GM18511 (cell line): ENCODE data around the gene ARL4C.
A peak's percentile ranks its signal among the peaks of the same experiment; 100 is the strongest.

ENCODE experiments used
- ATAC-seq: cut with Tn5 transposase; IDR thresholded peaks from one replicate; pipeline ENCODE4 v1.9.1; 2021; ENCODE audit warnings: mild to moderate bottlenecking, moderate library complexity; ENCODE audit not compliant: unreplicated experiment

The ARL4C gene

DNA sequence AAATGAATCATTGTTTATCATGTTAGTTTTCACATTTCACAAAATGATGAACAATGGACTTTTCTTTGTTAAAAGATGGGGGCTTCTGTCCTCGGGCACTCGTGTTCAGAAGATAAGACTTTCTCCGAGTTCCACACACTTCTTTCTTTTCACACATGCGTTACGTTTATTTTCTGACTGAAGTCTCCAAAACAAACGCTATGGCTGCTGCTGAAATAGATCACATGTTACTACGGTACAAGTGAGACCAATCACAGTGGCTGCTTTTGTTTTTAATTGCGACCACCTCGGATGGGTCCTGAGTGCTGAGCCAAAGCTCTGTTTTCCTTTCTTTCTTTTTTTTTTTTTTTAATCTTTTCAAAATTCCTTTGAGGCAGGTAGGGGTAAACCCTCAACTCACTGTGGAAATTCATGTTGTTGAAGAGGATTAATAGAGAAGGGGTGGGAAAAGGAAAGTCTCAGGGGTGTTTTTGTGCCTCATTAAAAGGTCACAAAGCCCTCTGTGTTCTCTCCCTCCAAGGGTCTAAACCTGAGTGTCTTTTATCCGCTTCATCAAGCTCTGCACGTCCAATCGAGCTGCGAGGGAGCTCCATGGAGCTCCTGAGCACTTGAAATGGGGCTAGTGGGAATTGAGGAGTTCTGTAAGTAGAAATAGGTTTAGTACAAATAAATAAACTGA lies 48.2 kb downstream of the ARL4C start:
- ATAC-seq, result no peak

DNA sequence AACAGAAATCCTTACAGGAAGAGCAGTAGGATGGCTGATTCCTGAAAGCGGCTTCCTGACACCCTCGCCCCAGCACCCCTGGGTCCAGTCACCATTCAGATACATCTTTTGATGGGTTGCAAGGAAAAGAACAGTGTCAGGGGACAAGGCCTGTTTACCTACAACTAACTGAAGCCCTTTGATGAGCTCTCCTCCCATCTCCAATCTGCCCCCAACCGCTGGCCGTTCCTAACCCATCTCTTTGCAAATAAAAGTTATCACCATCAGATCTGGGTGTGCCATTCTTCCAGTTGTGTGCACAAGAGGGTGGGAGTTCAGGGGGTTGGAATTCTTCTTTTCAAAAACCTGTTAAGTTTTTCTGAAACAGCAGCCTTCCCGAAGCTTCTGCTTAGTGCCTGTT lies 48.9 kb downstream of the ARL4C start:
- ATAC-seq, result no peak

DNA sequence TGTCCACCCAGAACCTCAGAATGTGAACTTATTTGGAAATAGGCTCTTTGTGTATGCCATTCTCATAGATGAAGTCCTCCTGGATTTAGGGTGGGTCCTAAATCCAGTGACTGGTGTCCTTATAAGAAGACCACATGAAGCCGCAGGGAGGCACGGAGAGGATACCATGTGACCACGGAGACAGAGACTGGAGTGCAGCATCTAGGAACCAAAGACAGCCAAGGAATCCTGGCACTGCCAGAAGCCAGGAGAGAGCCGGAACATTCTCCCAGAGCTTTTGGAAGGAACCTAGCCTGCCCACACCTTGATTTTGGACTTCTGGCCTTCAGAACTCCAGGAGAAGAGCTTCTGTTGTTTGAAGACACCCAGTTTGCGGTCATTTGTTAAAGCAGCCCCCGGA lies 49.7 kb downstream of the ARL4C start:
- ATAC-seq, result no peak

DNA sequence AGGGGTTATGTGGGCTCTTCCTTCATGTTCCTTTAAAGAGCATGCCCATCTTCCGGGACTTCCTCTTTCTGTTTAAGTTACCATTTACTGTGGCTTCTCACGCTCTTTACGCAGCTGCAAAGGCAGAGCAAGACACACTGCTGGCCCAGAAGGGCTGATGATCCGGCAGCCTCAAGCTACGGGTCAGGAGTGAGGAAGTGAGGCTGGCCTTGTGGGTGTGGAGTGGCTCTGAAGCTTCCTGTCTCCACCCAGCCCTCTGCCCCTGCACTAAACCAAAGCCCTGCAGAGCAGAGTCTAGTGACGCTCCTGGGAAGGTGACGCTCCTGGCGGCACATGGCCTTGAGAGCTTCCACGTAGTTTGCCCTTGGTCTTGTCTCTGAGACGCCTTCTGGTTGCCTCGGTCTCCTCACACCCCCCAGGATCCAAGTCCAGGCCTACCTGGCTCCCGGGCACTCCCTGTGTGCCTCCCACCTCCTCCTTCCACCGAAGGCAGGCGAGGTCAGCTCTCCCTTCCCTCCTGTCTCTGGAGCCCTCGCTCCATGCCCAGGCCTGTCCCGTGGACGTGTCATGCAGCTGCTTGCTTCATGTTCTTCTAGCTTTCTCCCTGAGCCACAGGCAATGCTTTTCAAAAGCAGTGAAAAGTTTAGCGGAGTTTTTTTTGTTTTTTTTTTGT lies 50.3 kb downstream of the ARL4C start:
- peak; percentile 95 for ATAC-seq

DNA sequence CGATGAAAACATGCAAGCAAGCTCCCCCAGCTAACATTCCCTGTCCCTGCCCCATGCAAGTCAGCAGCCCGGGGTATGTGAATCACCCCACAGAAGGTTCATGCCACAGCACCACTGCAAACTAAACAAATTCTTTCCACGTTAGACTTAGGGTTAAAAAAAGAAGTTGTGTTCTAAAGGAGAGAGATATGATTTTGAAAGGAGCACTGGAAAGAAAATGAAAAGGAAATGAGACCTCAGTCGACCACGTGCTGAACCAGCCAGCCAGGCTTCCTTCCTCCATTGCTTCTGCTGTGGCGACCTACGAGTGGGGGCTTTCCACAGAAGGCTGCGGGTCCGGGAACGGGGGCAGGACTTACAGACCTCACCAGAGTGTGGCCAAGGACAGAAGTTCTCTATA lies 52.0 kb downstream of the ARL4C start:
- ATAC-seq, result no peak

DNA sequence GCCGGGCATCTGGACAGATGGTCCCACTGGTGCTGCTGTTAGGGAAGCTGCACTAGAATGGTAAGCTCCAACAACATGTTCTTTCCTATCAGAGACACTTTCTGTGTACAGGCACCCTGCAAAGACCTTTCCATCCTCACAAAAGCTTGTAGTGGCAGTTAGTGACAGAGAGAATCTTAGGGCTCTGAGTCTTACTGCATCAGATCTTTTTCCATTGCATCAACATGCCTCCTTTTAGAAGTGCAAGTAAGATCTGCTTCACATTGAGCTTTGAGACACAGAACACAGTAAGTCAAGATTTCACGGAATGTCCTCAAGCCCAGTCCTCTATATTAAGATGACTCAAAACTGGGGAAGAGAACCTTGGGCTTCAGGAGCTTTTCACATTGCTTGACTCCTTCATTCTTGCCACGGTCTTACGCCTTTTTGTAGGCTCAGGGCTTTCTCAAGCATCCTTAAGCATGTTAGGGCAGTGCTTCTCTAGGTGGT lies 52.6 kb downstream of the ARL4C start:
- no peak for ATAC-seq
